DMS79 (cell line): ENCODE measurements around the gene ZDHHC14.

Experiments used
- DNase-seq: peaks from one replicate; lab custom pipeline; 2025; lab: John Stamatoyannopoulos, UW

ZDHHC14 gene

GRCh38 chr6:157669747-157670216 lies 288.8 kb downstream of the ZDHHC14 start:
- no peak for DNase-seq

- DNase-seq, result no peak
Observed at GRCh38 chr6:157670466-157671186, 289.6 kb downstream of the ZDHHC14 start.

GRCh38 chr6:157672726-157673412 lies 291.9 kb downstream of the ZDHHC14 start:
- DNase-seq, result no peak

GRCh38 chr6:157673596-157673995 lies 292.6 kb downstream of the ZDHHC14 start:
- DNase-seq, result no peak

- no peak for DNase-seq
Observed at GRCh38 chr6:157674061-157674460, 293.1 kb downstream of the ZDHHC14 start.

GRCh38 chr6:157675831-157676230 lies 294.8 kb downstream of the ZDHHC14 start:
- no peak for DNase-seq

GRCh38 chr6:157676241-157676640 lies 295.3 kb downstream of the ZDHHC14 start:
- no peak for DNase-seq

- no peak for DNase-seq
Observed at GRCh38 chr6:157677235-157677634, 296.2 kb downstream of the ZDHHC14 start.

- DNase-seq, result no peak
Observed at GRCh38 chr6:157679605-157680580, 298.9 kb downstream of the ZDHHC14 start.

- DNase-seq, result no peak
Observed at GRCh38 chr6:157681041-157681650, 300.2 kb downstream of the ZDHHC14 start.

- DNase-seq, result no peak
Observed at GRCh38 chr6:157682856-157683481, 302.0 kb downstream of the ZDHHC14 start.

GRCh38 chr6:157683707-157684106 lies 302.7 kb downstream of the ZDHHC14 start:
- no peak for DNase-seq

- no peak for DNase-seq
Observed at GRCh38 chr6:157684620-157685299, 303.8 kb downstream of the ZDHHC14 start.

- DNase-seq, result no peak
Observed at GRCh38 chr6:157685596-157686280, 304.7 kb downstream of the ZDHHC14 start.

- no peak for DNase-seq
Observed at GRCh38 chr6:157688275-157688959, 307.4 kb downstream of the ZDHHC14 start.

- no peak for DNase-seq
Observed at GRCh38 chr6:157688960-157689599, 308.1 kb downstream of the ZDHHC14 start.

GRCh38 chr6:157689875-157690274 lies 308.9 kb downstream of the ZDHHC14 start:
- no peak for DNase-seq

- no peak for DNase-seq
Observed at GRCh38 chr6:157690441-157691210, 309.6 kb downstream of the ZDHHC14 start.
